AG10803 (cell line): ENCODE data around the gene CWF19L1.

Source experiments
- DNase-seq: peaks from one replicate; pipeline ENCODE4 v3.0.0; 2010; ENCODE audit warnings: low read depth
- H3K4me3 ChIP-seq: 2 replicates; pipeline ENCODE4 v1.5.1; 2011; ENCODE audit warnings: mild to moderate bottlenecking, low read length, control low read depth
- TF ChIP-seq, protein P1 (sequence below): conservative IDR thresholded peaks from 2 replicates; pipeline ENCODE4 v1.5.1; 2011; ENCODE audit warnings: mild to moderate bottlenecking, low read length, control low read depth, inconsistent platforms

The CWF19L1 gene

DNA sequence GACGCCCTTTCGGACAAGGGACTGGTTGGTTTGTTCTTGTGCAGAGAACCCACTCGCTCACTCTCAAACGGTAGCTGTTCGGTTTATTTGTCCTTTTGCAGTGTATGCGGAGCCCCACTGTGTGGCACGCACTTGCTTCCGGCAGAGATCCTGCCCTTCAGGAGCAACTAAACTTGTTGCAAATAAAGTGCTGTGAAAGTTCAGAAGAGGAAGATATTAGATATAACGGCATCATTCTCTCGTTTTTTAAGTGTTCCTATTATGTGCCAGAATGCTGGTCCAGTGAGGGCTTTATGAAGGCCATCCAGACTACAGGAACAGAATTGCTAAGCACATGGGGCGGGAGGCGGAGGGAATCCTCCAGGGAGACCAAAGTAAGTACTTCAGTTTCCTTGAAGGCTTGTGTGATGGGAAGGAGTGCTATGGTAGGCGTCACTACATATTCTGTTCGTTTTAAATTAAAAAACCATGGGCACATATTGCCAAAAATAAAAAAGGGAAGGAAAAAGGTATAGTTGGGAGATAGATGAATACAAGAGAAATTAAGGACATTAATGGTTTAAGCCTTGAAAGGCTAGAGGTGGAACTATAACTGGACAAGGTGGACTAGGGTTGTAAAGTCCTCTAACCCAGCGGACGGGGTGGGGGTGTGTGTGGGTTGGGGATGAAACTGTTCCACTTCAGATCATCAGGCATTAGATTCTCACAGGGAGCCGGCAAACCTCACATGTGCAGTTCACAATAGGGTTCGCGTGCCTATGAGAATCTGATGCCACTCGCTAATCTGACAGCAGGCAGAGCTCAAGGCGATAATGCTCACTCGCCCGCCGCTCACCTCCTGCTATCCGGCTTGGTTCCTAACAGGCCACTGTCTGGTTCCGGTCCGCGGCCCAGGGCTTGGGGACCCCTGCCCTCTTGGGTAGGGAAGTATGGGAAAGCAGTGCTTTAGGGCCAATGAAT, 80.9 kb downstream of the CWF19L1 start:
- peak overlapping the region; percentile 96 for H3K4me3 ChIP-seq
- DNase-seq, result peak; percentile 56
- TF ChIP-seq, protein P1, sequence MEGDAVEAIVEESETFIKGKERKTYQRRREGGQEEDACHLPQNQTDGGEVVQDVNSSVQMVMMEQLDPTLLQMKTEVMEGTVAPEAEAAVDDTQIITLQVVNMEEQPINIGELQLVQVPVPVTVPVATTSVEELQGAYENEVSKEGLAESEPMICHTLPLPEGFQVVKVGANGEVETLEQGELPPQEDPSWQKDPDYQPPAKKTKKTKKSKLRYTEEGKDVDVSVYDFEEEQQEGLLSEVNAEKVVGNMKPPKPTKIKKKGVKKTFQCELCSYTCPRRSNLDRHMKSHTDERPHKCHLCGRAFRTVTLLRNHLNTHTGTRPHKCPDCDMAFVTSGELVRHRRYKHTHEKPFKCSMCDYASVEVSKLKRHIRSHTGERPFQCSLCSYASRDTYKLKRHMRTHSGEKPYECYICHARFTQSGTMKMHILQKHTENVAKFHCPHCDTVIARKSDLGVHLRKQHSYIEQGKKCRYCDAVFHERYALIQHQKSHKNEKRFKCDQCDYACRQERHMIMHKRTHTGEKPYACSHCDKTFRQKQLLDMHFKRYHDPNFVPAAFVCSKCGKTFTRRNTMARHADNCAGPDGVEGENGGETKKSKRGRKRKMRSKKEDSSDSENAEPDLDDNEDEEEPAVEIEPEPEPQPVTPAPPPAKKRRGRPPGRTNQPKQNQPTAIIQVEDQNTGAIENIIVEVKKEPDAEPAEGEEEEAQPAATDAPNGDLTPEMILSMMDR, result no peak

DNA sequence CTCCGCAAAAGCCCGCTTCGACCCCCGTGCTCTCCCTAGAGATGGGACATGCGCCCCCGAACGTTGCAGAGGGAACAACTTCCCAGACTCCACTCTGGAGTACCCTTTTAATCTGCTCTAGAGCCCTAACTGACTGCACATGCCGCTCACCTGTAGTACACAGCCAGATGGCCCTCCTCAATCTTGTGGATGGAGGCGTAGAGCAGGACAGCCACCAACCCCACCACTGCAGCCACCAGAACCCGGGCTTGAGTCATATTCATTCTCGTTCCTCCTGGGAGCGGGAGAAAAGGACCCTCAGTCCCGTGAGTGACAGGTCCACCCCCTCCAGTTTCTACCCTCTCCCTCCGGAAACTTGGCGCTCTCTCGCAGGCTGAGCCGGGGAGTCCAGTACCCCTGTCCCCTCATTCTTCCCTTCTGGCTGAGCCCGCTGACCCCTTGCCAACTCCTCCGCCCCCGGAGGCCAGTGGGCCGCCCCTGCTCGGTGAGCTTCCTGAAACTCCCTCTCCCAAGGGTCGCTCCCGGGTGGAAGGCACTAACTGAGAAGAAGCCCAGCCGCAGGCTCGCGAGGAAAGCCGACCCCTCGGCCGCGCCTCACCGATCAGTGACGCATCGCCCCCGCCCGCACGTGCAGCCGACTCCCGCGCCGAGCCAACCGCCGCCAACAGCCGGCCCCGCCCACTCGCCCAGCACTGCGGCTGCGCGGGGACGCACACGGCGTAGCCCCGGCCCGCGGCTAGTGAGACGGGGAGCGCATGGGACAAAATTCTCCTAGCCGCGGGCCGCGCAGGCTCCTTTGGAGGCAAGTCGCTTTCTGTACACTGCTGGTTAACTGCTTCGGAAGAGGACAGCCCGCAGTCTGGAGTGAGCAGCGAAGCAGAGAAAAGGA, 81.8 kb downstream of the CWF19L1 start, which contains the start of gene ERLIN1:
Gene ERLIN1 (minus strand): TSS at position 666 of the 889 bp plus-strand sequence. CDS start 403 bp downstream, at position 263.
- H3K4me3 ChIP-seq, result peak within 1 kb of the TSS; percentile 96
- TF ChIP-seq, protein P1, result peak; percentile 20
- DNase-seq, result peak; percentile 87

DNA sequence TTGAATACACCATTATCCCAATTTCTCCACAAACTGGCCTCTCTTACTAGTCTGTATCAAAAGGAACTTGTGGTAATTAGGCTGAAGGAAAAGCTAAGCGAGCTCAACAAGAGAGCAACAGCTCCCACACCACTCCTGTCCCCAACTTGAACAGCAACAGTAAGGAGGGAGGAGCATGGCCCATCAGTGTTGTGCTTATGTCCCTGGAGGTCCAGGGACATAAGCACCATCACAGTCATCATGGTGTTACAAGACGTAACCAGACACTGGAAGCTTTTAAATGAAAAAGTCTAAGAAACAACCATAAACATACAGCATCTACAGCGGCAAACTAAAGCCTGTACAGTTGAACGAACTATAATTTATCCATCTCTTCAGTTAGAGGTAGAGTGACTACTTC, 82.6 kb downstream of the CWF19L1 start:
- H3K4me3 ChIP-seq, result peak overlapping the region; percentile 96
- TF ChIP-seq, protein P1, result no peak
- peak; percentile 20 for DNase-seq

DNA sequence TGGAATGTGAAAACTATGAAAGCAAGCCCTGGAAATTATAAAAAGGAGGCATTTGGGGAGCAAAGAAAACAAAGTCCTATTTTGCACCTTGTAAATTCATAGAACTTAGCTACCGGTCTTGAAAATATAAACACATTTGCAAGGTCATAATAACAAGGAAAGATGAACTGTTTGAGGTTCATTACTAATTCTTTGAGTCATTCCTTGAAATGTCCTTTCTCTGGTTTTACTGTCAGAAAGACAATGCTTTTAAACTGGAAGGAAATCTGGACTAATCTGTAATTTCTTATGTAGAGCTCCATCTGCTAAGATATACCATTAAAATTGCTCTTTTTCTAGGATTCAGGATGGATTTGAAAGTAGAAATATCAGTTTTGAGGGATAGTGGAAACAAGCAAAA, 83.0 kb downstream of the CWF19L1 start:
- H3K4me3 ChIP-seq, result peak overlapping the region; percentile 96
- DNase-seq, result no peak
- TF ChIP-seq, protein P1, result no peak

DNA sequence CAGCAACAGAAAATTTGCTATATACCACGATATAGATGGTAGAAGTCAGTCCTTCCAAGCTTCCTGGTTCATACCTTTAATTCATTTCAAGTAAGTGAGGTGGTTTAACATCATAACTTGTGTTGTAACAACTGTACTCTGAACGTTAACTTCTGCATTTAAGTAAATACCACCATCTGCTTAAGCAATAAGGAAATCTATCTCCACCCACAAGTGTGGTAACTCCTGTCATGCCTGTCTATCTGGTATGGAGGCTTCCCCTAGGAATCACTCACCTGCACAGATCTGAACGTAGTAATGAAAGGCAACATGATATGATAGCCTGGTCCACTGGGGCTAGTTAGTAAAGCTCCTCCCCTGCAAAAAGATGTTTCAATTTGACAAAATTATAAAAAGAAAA, 84.0 kb downstream of the CWF19L1 start:
- TF ChIP-seq, protein P1, result no peak
- peak; percentile 18 for DNase-seq
- H3K4me3 ChIP-seq, result no peak overlapping the region

DNA sequence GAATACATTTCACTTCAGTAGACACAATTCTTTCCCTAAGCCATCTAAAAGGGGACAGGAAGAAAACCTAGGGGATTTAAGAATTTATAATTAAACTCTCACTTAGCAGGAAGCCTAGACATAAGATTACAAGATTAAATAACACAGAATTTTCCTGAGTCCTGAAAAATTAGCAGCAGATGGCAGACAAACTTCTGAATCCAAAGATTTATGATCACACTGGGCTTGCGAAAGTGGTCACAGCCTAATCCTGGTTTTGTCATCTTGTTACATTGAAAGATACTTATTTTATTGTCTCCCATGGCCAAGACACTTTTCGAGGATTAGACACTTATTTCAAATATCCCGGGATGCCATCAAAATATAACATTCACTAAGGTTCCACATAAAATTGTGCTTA, 84.5 kb downstream of the CWF19L1 start:
- H3K4me3 ChIP-seq, result no peak overlapping the region

More for the DNA sequence above, 84.5 kb downstream of the CWF19L1 start:
- TF ChIP-seq, protein P1, result no peak
- no peak for DNase-seq
